K562 (cell line): ENCODE results near the gene CEBPB.

ENCODE experiments used
- NR2F6 ChIP-seq: fragments of 450-650 bp; formaldehyde crosslinking; IDR thresholded peaks from 2 replicates; pipeline ENCODE4 v1.4.0; 2020; ENCODE audit warnings: mild to moderate bottlenecking
- TAF1 ChIP-seq: IDR thresholded peaks from 2 replicates; pipeline ENCODE4 v1.6.1; 2011; ENCODE audit warnings: mild to moderate bottlenecking, low read length, moderate library complexity; ENCODE audit not compliant: insufficient read depth, control insufficient read depth, severe bottlenecking; ENCODE audit errors: extremely low read depth
- ZFP1 ChIP-seq: fragments of 450-650 bp; formaldehyde crosslinking; IDR thresholded peaks from 2 replicates; pipeline ENCODE4 v1.4.0; 2020; ENCODE audit warnings: mild to moderate bottlenecking, mixed read lengths
- TF ChIP-seq, protein P1 (sequence below), 3 experiments: IDR thresholded peaks in 2 of 3; conservative IDR thresholded peaks in 1 of 3; 2 replicates each; pipeline ENCODE4 v1.5.1; 2011 to 2012; ENCODE audit warnings: low read length in 3 of 3, mild to moderate bottlenecking in 3 of 3, control low read depth in 2 of 3, improper control_type of control experiment in 1 of 3, inconsistent platforms in 1 of 3, low read depth in 1 of 3, mixed read lengths in 1 of 3, moderate library complexity in 1 of 3; ENCODE audit not compliant: insufficient read depth in 2 of 3
- TF ChIP-seq, protein P2 (sequence below): fragments of 450-650 bp; IDR thresholded peaks from 2 replicates; pipeline ENCODE4 v1.6.1; 2016

DNA sequence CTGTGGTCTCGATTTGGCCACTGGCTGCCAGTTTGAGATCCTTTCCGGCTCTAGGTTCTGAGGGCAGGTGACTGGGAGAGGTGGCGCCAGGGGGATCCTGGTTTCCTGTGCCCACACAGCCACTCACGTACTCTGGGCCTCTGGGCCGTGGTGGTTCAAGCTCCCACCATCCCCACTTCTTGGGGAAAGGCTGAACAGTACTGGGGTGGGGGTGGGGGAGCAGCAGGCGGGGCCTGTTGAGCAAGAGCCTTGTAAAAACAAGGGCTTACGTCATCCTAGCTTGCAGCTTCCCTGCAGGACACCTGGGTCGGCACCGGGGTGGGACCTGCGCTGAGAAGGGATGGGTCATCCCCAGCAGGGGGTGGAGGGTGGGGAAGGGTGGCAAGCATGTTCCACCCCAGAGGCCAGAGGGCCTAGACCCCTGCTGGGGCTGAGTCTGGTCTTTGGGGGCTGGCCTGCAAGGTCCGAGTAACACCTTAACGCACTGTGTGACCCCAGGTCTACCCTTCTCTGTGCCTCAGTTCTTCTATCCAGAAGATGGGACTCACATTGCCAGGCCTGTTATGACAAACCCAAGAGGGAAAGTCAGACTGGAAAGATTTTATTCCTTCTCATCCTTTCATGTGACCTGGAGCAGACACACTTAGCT is 3.1 kb upstream of the CEBPB start:
- TF ChIP-seq TAF1 (no peak), NR2F6 (CRISPR knock-in tag) (no peak), ZFP1 (CRISPR knock-in tag) (no peak)
- TF ChIP-seq, protein P1, sequence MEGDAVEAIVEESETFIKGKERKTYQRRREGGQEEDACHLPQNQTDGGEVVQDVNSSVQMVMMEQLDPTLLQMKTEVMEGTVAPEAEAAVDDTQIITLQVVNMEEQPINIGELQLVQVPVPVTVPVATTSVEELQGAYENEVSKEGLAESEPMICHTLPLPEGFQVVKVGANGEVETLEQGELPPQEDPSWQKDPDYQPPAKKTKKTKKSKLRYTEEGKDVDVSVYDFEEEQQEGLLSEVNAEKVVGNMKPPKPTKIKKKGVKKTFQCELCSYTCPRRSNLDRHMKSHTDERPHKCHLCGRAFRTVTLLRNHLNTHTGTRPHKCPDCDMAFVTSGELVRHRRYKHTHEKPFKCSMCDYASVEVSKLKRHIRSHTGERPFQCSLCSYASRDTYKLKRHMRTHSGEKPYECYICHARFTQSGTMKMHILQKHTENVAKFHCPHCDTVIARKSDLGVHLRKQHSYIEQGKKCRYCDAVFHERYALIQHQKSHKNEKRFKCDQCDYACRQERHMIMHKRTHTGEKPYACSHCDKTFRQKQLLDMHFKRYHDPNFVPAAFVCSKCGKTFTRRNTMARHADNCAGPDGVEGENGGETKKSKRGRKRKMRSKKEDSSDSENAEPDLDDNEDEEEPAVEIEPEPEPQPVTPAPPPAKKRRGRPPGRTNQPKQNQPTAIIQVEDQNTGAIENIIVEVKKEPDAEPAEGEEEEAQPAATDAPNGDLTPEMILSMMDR (IDR thresholded peaks at IDR 0.05 in 2 of 3, conservative IDR thresholded peaks at IDR 0.05 in 1 of 3; ENCODE audit: insufficient read depth in 2 of 3, low read depth in 1 of 3, low read length in 3 of 3): no peak
- TF ChIP-seq, protein P2, sequence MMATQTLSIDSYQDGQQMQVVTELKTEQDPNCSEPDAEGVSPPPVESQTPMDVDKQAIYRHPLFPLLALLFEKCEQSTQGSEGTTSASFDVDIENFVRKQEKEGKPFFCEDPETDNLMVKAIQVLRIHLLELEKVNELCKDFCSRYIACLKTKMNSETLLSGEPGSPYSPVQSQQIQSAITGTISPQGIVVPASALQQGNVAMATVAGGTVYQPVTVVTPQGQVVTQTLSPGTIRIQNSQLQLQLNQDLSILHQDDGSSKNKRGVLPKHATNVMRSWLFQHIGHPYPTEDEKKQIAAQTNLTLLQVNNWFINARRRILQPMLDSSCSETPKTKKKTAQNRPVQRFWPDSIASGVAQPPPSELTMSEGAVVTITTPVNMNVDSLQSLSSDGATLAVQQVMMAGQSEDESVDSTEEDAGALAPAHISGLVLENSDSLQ: no peak
